Activated CD8-positive, alpha-beta memory T cell treated with anti-CD3 and anti-CD28 coated beads for 48 hours (primary cell): ENCODE data around the gene INSIG1.
A peak's percentile ranks its signal among the peaks of the same experiment; 100 is the strongest.

ENCODE experiments used
- DNase-seq, 3 experiments: peaks; one replicate each; pipeline ENCODE4 v3.0.0-alpha.2; 2020; ENCODE audit warnings: low read depth in 2 of 3, low spot score in 2 of 3

The INSIG1 gene

GRCh38 chr7:155297517-155298287 lies at the start of gene INSIG1:
TSS of gene INSIG1 (plus strand) at chr7:155297878. CDS start at chr7:155298286, 408 bp downstream.
- DNase-seq, result peak; percentile 55 to 88 (median 81)

GRCh38 chr7:155248366-155248756 lies 49.3 kb upstream of the INSIG1 start:
- DNase-seq, result no peak

GRCh38 chr7:155251831-155252230 lies 45.8 kb upstream of the INSIG1 start:
- no peak for DNase-seq

- DNase-seq, result no peak
These were observed 45.2 kb upstream of the INSIG1 start for GRCh38 chr7:155252444-155252887.

- DNase-seq, result no peak
These were observed 44.7 kb upstream of the INSIG1 start for GRCh38 chr7:155252892-155253501.

- DNase-seq, result no peak
These were observed 43.7 kb upstream of the INSIG1 start for GRCh38 chr7:155254018-155254417.

GRCh38 chr7:155255071-155255470 lies 42.6 kb upstream of the INSIG1 start:
- DNase-seq, result no peak

- DNase-seq, result no peak
These were observed 42.1 kb upstream of the INSIG1 start for GRCh38 chr7:155255621-155256020.

- DNase-seq, result no peak
These were observed 41.5 kb upstream of the INSIG1 start for GRCh38 chr7:155256081-155256760.

GRCh38 chr7:155256761-155257481 lies 40.8 kb upstream of the INSIG1 start:
- DNase-seq, result no peak

GRCh38 chr7:155257482-155258225 lies 40.0 kb upstream of the INSIG1 start:
- DNase-seq, result no peak

GRCh38 chr7:155258226-155258560 lies 39.5 kb upstream of the INSIG1 start:
- no peak for DNase-seq

- DNase-seq, result no peak
These were observed 37.7 kb upstream of the INSIG1 start for GRCh38 chr7:155259866-155260497.

- DNase-seq, result no peak
These were observed 37.2 kb upstream of the INSIG1 start for GRCh38 chr7:155260498-155260872.

- no peak for DNase-seq
These were observed 36.4 kb upstream of the INSIG1 start for GRCh38 chr7:155261031-155261985.

GRCh38 chr7:155262031-155262430 lies 35.6 kb upstream of the INSIG1 start:
- no peak for DNase-seq

- DNase-seq, result no peak
These were observed 34.6 kb upstream of the INSIG1 start for GRCh38 chr7:155263051-155263450.

GRCh38 chr7:155263581-155264143 lies 34.0 kb upstream of the INSIG1 start:
- no peak for DNase-seq

GRCh38 chr7:155265144-155265543 lies 32.5 kb upstream of the INSIG1 start:
- no peak for DNase-seq
